Measurements from ENCODE around the gene PBX1.

PBX1 gene

DNA sequence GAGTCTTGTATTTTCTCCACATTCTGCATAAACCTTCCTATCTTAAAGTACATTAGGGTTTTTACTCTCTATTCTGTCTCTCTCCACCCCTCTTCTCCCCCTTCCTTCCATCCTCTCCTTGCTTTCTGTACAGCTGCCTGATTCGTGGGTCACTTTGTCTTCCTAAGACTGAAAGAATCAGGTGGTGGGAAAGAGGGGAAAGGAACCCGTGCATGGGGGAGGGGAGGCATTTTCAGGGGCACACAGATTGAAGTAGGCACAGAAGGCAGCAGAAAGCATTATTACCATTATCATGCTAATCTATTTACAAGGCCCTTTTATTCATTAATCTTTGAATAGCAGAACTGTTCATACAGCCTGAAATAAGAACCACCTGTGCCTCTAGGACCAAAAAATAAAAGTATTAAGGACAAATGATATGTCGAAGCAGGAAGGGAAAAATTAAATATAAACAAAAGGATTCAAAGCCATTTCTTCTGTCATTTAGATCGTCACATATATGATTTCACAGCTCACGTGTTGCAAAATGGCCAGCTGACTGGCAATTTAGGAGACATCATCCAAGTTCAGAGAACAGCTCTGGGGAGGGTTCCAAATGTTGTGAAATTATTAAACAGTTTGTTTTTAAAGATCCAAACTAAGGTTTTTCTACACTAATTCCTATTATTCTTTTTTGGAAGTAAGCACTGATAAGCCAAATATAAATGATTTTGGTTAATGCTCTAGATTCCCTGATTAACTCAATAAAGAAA lies 154.6 kb downstream of the PBX1 start:
- TF ChIP-seq, protein P1, sequence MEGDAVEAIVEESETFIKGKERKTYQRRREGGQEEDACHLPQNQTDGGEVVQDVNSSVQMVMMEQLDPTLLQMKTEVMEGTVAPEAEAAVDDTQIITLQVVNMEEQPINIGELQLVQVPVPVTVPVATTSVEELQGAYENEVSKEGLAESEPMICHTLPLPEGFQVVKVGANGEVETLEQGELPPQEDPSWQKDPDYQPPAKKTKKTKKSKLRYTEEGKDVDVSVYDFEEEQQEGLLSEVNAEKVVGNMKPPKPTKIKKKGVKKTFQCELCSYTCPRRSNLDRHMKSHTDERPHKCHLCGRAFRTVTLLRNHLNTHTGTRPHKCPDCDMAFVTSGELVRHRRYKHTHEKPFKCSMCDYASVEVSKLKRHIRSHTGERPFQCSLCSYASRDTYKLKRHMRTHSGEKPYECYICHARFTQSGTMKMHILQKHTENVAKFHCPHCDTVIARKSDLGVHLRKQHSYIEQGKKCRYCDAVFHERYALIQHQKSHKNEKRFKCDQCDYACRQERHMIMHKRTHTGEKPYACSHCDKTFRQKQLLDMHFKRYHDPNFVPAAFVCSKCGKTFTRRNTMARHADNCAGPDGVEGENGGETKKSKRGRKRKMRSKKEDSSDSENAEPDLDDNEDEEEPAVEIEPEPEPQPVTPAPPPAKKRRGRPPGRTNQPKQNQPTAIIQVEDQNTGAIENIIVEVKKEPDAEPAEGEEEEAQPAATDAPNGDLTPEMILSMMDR (IDR thresholded peaks at IDR 0.05; ENCODE audit: low read depth, low read length, missing control alignments), result no peak
- no peak overlapping the region for H3K4me3 ChIP-seq (ENCODE audit: low read depth, low read length)
- no peak for DNase-seq (ENCODE audit: low read depth)
- in situ Hi-C loops (cut with HindIII; ENCODE audit: low sequenced_read_pairs), result no loop called here

DNA sequence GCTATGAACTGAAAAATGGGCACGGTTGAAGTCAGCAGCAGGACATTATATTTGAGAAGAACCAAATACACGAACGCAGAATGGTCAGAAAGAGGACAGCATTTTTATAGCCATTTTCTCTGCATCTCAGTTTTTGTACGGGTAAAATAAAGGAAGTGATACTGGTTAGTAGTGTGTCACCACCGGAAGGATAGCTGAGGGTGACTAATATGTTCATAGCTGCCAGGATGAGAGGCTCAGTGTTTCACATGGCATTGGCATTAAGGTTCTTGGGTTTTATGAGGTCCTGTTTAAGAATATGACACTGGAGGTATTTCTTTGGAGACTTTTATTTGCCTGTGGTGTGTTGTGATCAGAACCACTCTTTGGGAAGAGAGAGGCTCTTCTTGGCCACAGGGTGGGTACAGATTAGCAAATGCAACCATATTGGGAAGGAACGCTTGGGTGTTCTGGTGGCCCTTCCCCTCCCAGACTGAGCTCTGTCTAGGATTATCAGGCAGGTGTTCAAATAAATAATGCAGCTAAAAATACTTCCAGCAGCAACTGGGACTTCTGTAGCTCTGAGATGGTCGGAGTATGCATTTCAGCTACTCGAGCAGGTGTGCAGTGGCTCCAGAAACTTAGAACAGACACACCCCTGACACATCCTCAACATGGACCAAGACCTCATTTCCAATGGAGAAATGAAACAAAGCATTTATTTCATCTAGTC lies 158.2 kb downstream of the PBX1 start:
- in situ Hi-C loops (cut with HindIII; ENCODE audit: low sequenced_read_pairs), result no loop called here
- no peak overlapping the region for H3K4me3 ChIP-seq (ENCODE audit: low read depth, low read length)
- DNase-seq (ENCODE audit: low read depth), result no peak
- TF ChIP-seq, protein P1 (IDR thresholded peaks at IDR 0.05; ENCODE audit: low read depth, low read length, missing control alignments), result no peak

DNA sequence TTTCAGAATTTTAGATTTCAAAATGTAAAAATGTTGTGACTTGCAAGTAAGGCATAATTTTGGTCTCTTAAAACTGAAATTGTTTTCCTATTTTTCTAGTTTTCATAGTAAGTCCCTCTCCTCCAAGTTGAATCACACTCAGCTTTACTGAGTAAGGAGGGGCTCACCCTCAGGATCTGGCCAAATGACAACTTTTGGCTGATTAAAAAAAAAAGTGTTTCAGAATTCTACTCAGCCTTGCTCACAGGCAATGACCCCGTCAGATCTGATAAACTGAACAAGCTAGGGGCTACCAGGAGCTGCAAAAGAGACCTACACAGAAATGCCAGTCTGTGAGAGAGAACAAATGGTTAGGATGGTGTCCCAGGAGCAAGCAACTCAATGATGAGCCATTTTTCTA lies 159.8 kb downstream of the PBX1 start:
- H3K4me3 ChIP-seq (ENCODE audit: low read depth, low read length), result no peak overlapping the region
- in situ Hi-C loops (cut with HindIII; ENCODE audit: low sequenced_read_pairs), result no loop called here
- no peak for DNase-seq (ENCODE audit: low read depth)
- TF ChIP-seq, protein P1 (IDR thresholded peaks at IDR 0.05; ENCODE audit: low read depth, low read length, missing control alignments), result no peak

DNA sequence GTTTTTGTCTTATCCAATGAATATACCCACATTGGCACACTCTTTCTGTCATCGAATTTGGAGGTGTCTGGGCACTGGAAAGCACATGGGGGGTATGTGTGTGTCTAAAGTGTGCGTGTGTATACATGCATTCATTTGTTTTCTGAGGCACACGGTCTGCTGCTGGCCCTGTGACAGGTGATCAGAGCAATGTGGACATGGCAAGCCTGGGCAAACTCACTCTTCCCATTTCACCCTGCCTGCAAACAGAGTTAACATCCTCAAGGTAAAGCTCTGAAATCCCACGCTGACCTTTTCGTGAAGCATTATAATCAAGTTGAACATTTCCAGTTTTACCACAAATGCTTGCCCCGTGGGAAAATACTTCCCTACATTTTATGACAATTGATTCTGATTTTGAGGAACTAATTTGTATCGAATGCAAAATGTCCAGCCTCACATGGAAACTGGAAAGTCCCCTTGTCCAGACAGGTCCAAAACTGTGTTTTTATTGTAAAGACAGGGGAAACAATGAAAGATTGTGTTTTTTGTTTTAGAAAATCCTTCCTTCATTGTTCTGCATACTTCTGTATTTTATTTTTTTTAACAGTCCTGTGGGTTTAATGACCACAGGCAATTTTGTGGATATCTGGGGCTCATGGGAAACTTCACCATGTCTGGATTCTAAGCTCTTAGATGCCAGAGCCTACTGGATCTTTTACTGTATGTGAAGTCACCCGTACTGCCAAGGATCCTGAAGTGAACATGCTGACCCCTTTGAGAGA lies 160.9 kb downstream of the PBX1 start:
- H3K4me3 ChIP-seq (ENCODE audit: low read depth, low read length), result no peak overlapping the region
- peak; percentile 46 for DNase-seq (ENCODE audit: low read depth)
- in situ Hi-C loops (cut with HindIII; ENCODE audit: low sequenced_read_pairs), result no loop called here
- TF ChIP-seq, protein P1 (IDR thresholded peaks at IDR 0.05; ENCODE audit: low read depth, low read length, missing control alignments), result no peak

DNA sequence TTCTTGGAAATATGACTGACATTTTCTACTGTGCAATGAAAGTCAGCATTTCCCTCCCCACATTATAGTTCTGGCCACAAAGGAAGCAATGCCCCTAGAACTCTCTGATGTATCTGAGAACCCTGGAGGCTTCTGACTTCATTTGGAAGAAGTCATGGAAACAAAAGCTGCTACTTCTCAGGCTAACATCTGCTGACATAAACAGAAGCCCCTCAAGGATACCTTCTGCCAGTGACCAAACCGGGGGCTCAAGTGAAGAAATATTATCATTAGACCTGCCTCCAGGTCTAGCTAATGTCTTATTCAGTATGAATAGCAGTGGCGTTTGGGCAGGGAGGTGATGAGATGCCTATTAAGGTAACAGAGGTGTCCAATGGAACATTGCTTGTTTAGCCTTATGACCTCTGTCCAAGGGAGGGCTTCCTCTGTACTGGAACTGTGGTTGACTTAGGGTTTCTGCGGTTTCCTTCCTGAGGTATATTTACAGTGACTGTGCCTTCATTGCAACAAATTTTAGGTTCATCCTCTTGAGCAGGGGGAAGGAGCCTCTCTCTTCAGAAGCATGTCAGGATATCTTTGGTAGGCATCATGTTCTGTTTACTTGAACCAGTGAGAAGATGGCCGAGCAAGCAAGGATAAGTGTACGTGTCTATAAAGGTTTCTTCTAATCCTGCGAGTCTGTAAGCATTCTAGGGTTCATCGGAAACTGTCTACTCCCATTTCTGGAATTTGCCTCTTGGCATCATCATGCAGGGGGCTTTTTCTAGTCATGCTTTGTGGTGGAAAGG lies 161.7 kb downstream of the PBX1 start:
- TF ChIP-seq, protein P1 (IDR thresholded peaks at IDR 0.05; ENCODE audit: low read depth, low read length, missing control alignments), result no peak
- H3K4me3 ChIP-seq (ENCODE audit: low read depth, low read length), result no peak overlapping the region
- in situ Hi-C loops (cut with HindIII; ENCODE audit: low sequenced_read_pairs), result no loop called here
- DNase-seq (ENCODE audit: low read depth), result no peak

DNA sequence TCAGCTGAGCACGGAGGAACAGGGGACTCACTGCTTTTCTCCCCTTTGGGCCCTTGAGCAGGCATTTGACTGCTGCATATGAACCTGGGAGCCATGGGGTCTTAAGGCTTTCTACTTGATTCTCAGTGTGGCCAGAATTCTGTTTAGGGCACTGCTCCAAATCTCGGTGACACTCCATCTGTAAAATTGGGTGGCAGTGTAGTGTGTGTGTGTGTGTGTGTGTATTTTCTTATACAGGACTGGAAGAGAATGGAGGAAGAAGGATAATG lies 162.2 kb downstream of the PBX1 start:
- TF ChIP-seq, protein P1 (IDR thresholded peaks at IDR 0.05; ENCODE audit: low read depth, low read length, missing control alignments), result no peak
- in situ Hi-C loops (cut with HindIII; ENCODE audit: low sequenced_read_pairs), result no loop called here
- DNase-seq (ENCODE audit: low read depth), result no peak
- no peak overlapping the region for H3K4me3 ChIP-seq (ENCODE audit: low read depth, low read length)
